A673 (cell line): ENCODE measurements around the gene DNAI1. TPM values are rescaled to one million over a fixed set of nuclear protein-coding genes. Genes with fewer than 3 reads are reported as not detected.

Experiments used
- BruUV-seq: library from RNA; stranded (reverse); fragments of 400-500 nt; replicated peaks from 2 replicates; lab custom pipeline; 2021; lab: Mats Ljungman, UMichigan
- CTCF ChIA-PET: fragments of 300-600 bp; sonication (Branson Sonifier 250); formaldehyde crosslinking; loops from one replicate; lab custom pipeline; 2022; ENCODE audit warnings: antibody characterized with exemption; lab: Charles Lee
- POLR2A ChIA-PET: fragments of 300-600 bp; sonication (Branson Sonifier 250); formaldehyde crosslinking; loops from one replicate; lab custom pipeline; 2022; ENCODE audit warnings: antibody characterized with exemption; ENCODE audit not compliant: low non-redundant PET; lab: Charles Lee
- DNase-seq: peaks from one replicate; pipeline ENCODE4 v3.0.0-alpha.2; 2015; ENCODE audit warnings: low spot score
- H3K27ac ChIP-seq: fragments of 200-600 bp; sonication (generic); 2 replicates; pipeline ENCODE4 v1.5.1; 2016; ENCODE audit warnings: mixed run types, low read depth, mild to moderate bottlenecking, mixed read lengths, antibody characterized with exemption, low read length; ENCODE audit not compliant: poor library complexity, severe bottlenecking
- H3K27me3 ChIP-seq: fragments of 200-600 bp; sonication (generic); replicated peaks from 2 replicates; pipeline ENCODE4 v1.6.1; 2017; ENCODE audit warnings: mixed run types, low read depth, mild to moderate bottlenecking, mixed read lengths, antibody characterized with exemption, low read length; ENCODE audit not compliant: insufficient read depth, poor library complexity
- H3K36me3 ChIP-seq: fragments of 200-600 bp; sonication (generic); 2 replicates; pipeline ENCODE4 v1.6.1; 2016; ENCODE audit warnings: mixed run types, mild to moderate bottlenecking, mixed read lengths, antibody characterized with exemption, low read length; ENCODE audit not compliant: insufficient read depth, poor library complexity, severe bottlenecking
- H3K4me1 ChIP-seq: fragments of 200-600 bp; sonication (generic); 2 replicates; pipeline ENCODE4 v1.6.1; 2017; ENCODE audit warnings: mixed run types, mild to moderate bottlenecking, mixed read lengths, antibody characterized with exemption, low read length; ENCODE audit not compliant: insufficient read depth, poor library complexity, severe bottlenecking
- H3K4me3 ChIP-seq: fragments of 200-600 bp; sonication (generic); 2 replicates; pipeline ENCODE4 v1.5.1; 2016; ENCODE audit warnings: low read depth, mixed run types, mild to moderate bottlenecking, mixed read lengths, low read length; ENCODE audit not compliant: poor library complexity, severe bottlenecking
- H3K9me3 ChIP-seq: fragments of 200-600 bp; sonication (generic); 2 replicates; pipeline ENCODE4 v1.6.1; 2016; ENCODE audit warnings: mixed run types, low read depth, mild to moderate bottlenecking, mixed read lengths, antibody characterized with exemption, low read length; ENCODE audit not compliant: poor library complexity, severe bottlenecking
- EZH2 ChIP-seq: fragments of 200-600 bp; sonication (generic); IDR thresholded peaks from 2 replicates; pipeline ENCODE4 v1.6.1; 2017; ENCODE audit warnings: borderline replicate concordance, low read depth, mild to moderate bottlenecking, mixed read lengths, antibody characterized with exemption, low read length; ENCODE audit not compliant: poor library complexity, severe bottlenecking
- intact Hi-C: fragments of 100-400 bp; cut with micrococcal nuclease; formaldehyde crosslinking; loops from one replicate; pipeline ENCODE4 v1.10.0; 2022; ENCODE audit not compliant: unreplicated experiment
- total RNA-seq: library from RNA; stranded (reverse); gene quantifications from 2 replicates; pipeline ENCODE4 v1.2.3, GENCODE V29; 2021
- TF ChIP-seq, protein P1 (sequence below): fragments of 300-800, 200-600 bp; sonication (generic); conservative IDR thresholded peaks from 2 replicates; pipeline ENCODE4 v1.5.1; 2017; ENCODE audit warnings: low read depth, mild to moderate bottlenecking, antibody characterized with exemption, low read length, moderate library complexity, mixed read lengths

Gene DNAI1
- total RNA-seq, 1 experiment from 2014 or later: not detected

DNA sequence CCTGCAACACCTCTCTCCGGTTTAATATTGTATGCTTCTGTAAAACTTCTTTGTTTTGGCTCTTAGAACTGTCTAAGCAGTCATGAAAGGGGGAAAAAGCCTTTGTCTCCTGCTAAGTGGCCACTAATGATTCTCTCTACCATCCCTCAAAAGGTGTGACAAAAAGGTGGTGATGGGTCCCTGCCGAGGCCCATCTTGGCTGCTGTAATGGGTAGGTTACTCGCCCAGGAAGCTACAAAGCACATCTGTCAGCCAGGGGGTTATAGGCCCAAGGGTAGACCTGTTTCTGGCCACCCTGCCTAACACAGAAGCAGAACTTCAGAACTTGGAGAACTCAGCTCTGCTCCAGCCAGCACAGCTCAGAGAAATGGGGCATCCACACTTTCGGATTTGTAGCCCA lies 1.9 kb upstream of the DNAI1 start:
- TF ChIP-seq EZH2: no peak
- TF ChIP-seq, protein P1, sequence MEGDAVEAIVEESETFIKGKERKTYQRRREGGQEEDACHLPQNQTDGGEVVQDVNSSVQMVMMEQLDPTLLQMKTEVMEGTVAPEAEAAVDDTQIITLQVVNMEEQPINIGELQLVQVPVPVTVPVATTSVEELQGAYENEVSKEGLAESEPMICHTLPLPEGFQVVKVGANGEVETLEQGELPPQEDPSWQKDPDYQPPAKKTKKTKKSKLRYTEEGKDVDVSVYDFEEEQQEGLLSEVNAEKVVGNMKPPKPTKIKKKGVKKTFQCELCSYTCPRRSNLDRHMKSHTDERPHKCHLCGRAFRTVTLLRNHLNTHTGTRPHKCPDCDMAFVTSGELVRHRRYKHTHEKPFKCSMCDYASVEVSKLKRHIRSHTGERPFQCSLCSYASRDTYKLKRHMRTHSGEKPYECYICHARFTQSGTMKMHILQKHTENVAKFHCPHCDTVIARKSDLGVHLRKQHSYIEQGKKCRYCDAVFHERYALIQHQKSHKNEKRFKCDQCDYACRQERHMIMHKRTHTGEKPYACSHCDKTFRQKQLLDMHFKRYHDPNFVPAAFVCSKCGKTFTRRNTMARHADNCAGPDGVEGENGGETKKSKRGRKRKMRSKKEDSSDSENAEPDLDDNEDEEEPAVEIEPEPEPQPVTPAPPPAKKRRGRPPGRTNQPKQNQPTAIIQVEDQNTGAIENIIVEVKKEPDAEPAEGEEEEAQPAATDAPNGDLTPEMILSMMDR: no peak
- DNase-seq: no peak
- no peaks in the 10 kb centered on the region for H3K9me3 ChIP-seq
- peak overlapping the region; percentile 78 for H3K27ac ChIP-seq
- no peaks in the 10 kb centered on the region for H3K36me3 ChIP-seq
- intact Hi-C loops: no loop called here
- H3K4me3 ChIP-seq: peak overlapping the region; percentile 90
- H3K4me1 ChIP-seq: peaks cover 40% of the 10 kb centered on the region
- TSS peak; percentile 29 for BruUV-seq
- CTCF ChIA-PET: no interaction called here
- POLR2A ChIA-PET: no interaction called here
- no peaks in the 10 kb centered on the region for H3K27me3 ChIP-seq

DNA sequence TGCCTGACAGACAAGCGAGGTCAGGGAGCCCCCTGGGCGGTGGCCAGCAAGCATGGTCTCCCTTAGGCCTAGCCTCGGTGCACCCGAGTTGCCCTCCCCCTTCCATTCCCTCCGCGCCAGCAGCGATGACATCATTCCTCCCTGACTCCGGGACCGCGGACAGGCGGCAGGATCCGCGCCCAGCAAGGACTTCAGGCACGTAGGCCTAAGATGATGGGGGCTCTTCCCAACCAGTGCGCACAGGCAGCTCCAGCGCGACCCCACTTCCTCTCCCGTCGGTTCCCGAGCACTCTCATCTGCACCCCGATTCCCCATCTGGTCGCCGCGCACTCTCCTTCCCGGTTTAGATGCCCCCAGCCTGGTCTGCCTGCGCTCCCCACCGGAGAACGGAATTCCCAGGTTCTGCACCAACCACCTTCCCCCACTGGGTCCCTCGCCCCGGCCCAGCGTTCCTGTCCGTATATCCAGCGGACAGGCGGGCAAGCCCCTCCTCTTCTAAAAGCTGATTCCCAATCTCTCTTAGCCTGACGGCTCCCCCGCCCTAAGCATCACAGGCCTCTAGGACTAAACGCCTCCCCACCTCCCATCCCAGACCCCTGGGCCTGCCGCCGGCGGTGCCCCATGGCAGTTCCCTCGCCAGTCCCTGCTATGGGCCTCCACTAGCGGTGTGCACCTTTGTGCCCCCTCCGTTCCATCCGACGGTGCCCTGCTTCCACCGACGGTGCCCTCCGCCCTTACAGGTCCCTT lies 1.2 kb upstream of the DNAI1 start:
- peak; percentile 67 for DNase-seq
- BruUV-seq: no TSS peak
- Histone ChIP-seq H3K9me3 (no peaks in the 10 kb centered on the region), H3K4me3 (peak overlapping the region; percentile 90), H3K36me3 (no peaks in the 10 kb centered on the region), H3K27me3 (no peaks in the 10 kb centered on the region), H3K27ac (peak overlapping the region; percentile 78), H3K4me1 (peaks cover 36% of the 10 kb centered on the region)
- ChIA-PET POLR2A (no interaction called here), CTCF (no interaction called here)
- intact Hi-C loops: no loop called here
- TF ChIP-seq EZH2: no peak
- TF ChIP-seq, protein P1: no peak

DNA sequence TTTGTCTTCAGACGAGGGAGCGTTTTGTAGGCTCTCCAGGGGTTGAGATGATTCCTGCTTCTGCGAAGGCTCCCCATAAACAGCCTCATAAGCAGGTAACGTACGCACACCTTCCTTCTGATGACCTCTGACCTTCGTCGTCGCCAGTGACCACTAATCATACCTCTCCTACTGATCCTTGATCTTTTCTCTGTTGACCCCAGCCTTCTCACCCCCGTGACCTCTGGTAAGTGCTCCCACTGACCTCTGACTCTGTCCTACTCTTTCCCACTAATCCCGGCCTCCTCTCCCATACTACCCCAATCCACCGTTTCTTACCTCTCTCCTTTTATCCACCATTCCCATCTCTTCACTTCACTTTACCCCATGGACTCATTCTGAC lies 345 bp downstream of the DNAI1 start:
- POLR2A ChIA-PET: no interaction called here

More for the DNA sequence above, 345 bp downstream of the DNAI1 start:
- DNase-seq: no peak
- H3K9me3 ChIP-seq: no peaks in the 10 kb centered on the region
- no peak overlapping the region for H3K27ac ChIP-seq
- peaks cover 24% of the 10 kb centered on the region for H3K4me1 ChIP-seq
- peak overlapping the region; percentile 90 for H3K4me3 ChIP-seq
- CTCF ChIA-PET: no interaction called here
- TF ChIP-seq, protein P1: no peak
- no peak for TF ChIP-seq EZH2
- H3K36me3 ChIP-seq: no peaks in the 10 kb centered on the region
- H3K27me3 ChIP-seq: no peaks in the 10 kb centered on the region
- intact Hi-C loops: no loop called here
- BruUV-seq: no TSS peak
